NOMO-1 (cell line): ENCODE data around the gene SHE.
"Not testable (repeated sequence)": the region's sequence is repeated elsewhere in the genome, so short reads cannot be mapped to it uniquely, and the experiment has no call there.

Experiments used
- DNase-seq, 2 experiments: peaks; one replicate each; lab custom pipeline; 2025; ENCODE audit not compliant: unreplicated experiment in 2 of 2; lab: John Stamatoyannopoulos, UW

Gene SHE

GRCh38 chr1:154502066-154502743, at the start of gene SHE, which contains the start of gene TDRD10:
Gene SHE (minus strand): TSS chr1:154502412. CDS start chr1:154502026, 386 bp downstream.
Gene TDRD10 (plus strand): TSS chr1:154502219. CDS start chr1:154506904, 4,685 bp downstream.
- no peak for DNase-seq

DNA sequence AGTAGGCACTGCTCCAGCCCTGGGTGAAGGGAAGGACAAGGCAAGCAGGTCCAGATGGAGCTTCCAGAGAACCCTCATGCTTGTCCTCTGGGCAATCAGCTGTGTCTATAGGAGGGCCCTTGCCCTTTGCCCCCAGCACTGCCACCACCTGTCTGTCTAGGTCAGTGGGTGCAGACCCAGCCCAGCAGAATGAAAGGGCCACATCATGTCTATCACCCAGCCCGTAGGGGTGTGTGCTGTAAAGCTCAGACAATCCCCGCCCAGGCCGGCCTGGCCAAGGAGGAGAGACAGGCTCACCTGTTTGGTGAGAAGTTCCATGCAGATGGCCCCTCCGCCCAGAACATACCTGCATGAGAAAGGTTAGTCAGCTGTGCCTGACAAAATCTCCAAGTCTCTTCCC, 49.3 kb upstream of the SHE start:
- DNase-seq: no peak

GRCh38 chr1:154550657-154551056, 48.4 kb upstream of the SHE start:
- no peak for DNase-seq

DNA sequence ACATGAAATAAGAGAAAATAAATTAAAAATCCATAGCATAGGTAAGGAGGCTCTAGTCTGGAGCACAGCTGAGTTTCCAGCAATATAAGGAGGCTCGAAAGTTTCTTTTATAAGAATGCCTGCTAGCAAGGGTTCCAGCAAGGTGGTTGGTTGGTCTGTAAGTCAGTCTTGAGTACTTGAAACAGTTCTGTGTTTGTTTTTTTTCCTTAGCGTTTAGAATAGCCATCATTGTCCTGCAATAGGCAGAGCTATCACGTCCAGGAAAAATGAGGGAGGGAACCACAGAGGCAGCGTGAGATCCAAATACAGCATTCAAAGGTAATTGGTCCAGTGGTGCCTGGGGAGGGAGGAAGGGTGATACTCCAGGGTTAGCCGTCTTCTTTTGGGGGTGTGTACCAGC, 47.9 kb upstream of the SHE start:
- no peak for DNase-seq

DNA sequence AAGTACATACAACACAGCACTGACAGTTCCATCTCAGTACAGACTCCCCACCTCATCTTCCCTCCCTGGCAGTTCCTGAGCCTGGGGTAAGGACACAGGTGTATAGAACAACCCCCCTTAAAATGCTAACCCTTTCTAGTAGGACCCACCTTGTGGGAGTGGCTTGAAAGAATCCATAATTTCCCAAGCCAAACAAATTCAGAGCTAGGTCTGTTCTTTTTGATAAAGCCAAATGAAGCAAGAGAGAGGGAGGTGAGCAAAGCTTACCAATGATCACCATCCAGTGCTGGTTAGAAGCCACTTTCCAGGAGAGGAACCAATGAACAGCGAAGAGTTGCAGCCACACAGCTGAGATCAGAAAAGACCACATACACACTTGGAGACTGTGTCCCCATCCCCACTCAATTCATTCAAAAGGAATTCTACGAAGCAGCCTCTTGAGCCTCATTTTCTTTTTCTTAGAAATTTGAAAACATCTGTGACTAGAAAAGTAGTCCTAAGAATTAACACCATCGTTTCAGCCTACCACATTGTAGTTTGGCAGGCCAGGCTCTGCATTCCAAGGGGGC, 47.1 kb upstream of the SHE start:
- no peak for DNase-seq

DNA sequence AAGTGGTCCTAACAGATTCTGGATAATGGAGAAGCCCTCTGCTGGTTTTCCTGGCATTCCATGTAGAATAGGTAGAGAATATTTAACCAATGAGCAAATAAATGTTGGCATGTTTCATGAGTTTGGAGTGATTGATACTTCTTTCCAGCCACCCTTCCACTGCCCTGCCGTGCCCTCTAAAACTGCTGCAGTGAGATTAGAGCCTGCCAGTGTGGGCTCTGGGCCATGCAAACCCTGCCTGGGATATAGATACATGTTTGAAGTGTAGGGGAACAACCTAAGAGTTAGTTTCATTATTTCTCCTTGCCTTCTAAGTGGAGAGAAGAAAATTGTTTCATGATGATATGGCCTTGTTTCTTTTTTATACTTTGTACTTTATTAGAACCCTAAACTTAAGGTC, 45.8 kb upstream of the SHE start:
- DNase-seq: no peak

GRCh38 chr1:154547105-154547732, 45.0 kb upstream of the SHE start:
- no peak for DNase-seq

DNA sequence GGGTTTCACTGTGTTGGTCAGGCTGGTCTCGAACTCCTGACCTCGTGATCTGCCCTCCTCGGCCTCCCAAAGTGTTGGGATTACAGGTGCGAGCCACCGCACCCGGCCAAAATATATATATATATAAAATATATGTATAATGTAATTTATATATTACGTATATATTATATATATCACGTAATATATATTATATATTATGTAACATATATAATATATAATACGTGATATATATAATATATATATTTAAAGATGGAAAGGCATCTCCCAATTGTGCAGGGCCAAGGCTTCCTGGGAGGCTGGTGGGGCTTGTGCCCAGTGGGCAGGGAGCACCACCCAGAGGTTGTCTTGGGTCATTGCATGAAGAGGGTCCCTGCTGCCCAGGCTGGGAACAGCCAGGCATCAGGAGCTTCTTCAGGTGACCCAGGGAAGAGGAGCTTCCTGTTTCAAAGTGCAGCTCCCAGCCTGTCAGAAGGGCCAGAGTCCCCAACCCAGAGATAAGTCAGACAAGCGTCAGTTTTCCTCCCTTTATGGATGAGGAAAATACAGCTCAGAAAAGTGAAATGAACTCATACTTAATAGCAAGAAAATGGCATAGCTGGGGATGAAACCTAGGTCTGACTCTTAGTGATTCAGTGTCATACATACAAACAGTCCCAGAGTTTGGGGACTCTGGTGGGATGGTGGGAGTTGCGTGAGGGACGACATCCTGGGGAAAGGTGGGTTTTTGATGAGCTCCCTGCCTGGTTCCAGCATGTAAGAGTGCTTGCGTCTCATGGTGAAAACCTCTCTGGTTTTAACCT, 44.3 kb upstream of the SHE start:
- DNase-seq: peak; percentile 33 to 66

- DNase-seq: no peak
Measured at GRCh38 chr1:154541231-154541630, 39.0 kb upstream of the SHE start.

DNA sequence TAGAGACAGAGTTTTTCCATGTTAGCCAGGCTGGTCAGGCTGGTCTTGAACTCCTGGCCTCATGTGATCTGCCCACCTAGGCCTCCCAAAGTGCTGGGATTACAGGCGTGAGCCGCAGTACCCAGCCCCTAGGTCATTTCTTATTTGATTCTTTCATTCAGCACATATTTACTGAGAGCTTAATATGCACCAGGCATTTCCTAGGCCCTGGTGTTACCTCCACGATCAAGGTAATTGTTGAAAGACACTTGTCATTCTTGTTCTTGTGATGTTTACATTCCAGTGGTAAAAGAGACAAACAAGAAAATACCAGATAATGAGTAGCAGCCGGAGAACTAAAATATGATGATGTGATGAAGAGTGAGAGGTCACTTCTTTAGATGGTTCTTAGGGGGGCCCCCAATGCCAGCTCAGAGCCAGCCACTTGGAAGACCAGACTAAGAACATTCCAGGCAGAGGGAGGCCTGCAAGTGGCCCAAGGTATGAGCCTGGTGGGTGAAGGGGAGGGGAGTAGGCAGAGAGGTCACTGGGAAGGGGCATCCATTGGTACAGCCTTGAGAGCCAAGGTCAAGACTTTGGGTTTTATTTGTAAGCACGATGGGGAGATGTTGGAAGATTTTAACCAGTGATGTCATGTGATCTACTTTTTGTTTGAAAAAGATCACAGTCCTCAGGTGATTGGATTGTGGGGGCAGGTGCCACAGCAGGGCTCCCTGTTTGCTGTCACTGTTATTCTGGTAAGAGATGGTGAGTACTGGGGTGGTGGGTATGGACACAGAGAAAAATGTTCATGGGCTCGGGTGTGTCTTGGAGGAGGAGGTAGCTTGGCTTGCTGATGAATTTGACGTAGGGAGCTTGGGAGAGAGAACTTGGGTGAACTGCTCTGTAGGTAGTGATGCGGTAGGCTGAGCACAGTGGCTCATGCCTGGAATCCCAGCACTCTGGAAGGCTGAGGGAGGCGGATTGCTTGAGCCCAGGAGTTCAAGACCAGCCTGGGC, 37.6 kb upstream of the SHE start:
- DNase-seq: no peak

DNA sequence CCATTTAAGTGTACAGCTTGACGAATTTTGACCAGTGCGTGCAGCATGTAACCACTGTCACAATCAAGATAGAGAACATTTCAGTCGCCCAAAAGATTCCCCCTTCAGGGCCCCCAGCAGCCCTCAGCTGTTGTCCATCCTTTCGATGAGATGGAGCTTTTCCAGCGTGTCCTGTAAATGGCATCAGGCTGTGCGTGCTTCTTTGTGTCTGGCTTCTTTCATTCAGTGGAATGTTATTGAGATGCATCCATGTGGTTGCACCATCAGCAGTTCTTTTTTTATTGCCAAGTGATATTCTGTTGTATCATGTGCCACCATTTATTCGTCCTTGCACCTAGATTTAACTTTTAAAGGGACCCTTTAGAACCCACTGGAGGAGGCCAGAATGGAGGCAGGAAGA, 34.4 kb upstream of the SHE start:
- DNase-seq: no peak

- DNase-seq: no peak
Measured at GRCh38 chr1:154533952-154534844, 32.0 kb upstream of the SHE start.

- DNase-seq: not testable (repeated sequence)
Measured at GRCh38 chr1:154531950-154532349, 29.7 kb upstream of the SHE start.

DNA sequence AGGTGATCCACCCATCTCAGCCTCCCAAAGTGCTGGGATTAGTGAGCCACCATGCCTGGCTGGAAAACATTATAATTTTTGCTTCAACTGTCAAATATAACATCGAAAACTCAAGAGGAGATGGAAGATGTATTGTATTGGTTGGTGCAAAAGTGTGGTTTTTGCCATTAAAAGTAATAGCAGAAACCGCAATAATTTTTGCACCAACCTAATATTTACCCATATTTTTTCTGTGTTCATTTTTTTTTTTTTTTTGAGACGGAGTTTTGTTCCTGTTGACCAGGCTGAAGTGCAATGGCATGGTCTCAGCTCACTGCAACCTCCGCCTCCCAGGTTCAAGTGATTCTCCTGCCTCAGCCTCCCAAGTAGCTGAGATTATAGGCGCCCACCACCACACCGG, 27.1 kb upstream of the SHE start:
- no peak for DNase-seq

- DNase-seq: no peak
Measured at GRCh38 chr1:154527192-154527591, 25.0 kb upstream of the SHE start.

DNA sequence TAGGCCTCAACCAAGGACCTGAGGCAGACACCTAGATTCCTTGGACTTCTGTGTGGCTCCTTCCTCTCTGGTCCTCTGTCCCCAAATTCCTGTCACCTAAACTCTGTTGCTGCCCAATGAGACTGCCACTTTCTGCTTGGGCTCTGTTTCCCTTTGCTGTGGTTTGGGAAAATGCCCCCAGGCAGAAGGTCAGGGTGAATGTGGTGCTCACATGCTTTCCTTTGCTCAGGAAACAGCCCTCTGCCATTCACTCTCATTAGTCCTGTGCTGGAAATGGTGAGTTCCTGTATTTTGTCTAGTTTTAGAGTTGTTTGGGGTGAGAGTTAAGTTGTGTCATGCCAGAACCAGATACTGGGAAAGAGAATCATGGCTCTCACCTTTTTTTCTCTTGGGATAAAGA, 22.7 kb upstream of the SHE start:
- DNase-seq: no peak

- no peak for DNase-seq
Measured at GRCh38 chr1:154521695-154522094, 19.5 kb upstream of the SHE start.

DNA sequence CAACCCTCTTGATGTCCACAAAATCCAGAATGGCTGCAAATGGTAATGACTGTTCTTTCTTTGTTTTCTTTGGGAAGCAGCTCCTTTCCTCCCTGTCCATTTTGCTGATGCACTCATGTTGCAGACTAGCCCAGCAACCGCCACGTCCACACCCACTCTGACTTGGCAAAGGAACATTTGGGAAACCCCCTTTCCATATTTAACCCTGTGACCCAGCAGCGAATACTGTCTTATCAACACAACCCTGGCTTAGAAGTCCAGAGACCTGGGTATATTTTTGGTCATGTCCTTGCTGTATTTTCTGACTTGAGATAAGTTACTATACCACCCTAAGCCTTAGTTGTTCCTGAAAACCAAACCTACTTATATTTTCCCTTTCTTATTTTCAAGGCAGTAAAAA, 18.1 kb upstream of the SHE start:
- no peak for DNase-seq

GRCh38 chr1:154519591-154519991, 17.4 kb upstream of the SHE start:
- no peak for DNase-seq
